Suppressor macrophage (primary cell): ENCODE results near the gene ZNF71.
A peak's percentile ranks its signal among the peaks of the same experiment; 100 is the strongest.
"Not testable (repeated sequence)": the region's sequence is repeated elsewhere in the genome, so short reads cannot be mapped to it uniquely, and the experiment has no call there.

ENCODE experiments used
- DNase-seq, 4 experiments: peaks; one replicate each; pipeline ENCODE4 v3.0.0-alpha.2; 2020 to 2022

Gene ZNF71

GRCh38 chr19:56623006-56623405 lies 27.9 kb downstream of the ZNF71 start:
- no peak for DNase-seq

GRCh38 chr19:56625708-56626107 lies 30.6 kb downstream of the ZNF71 start:
- DNase-seq, result no peak

GRCh38 chr19:56633021-56633420 lies 37.9 kb downstream of the ZNF71 start:
- no peak for DNase-seq

- peak; percentile 44 to 75 (median 58) for DNase-seq
Observed at GRCh38 chr19:56637976-56638555, 43.0 kb downstream of the ZNF71 start.

- peak in 2 of 4 experiments; percentile 16 to 23 for DNase-seq
Observed at GRCh38 chr19:56639217-56639616, 44.1 kb downstream of the ZNF71 start.

- no peak for DNase-seq
Observed at GRCh38 chr19:56642711-56643459, 47.8 kb downstream of the ZNF71 start, which contains the start of gene SMIM17. SMIM17 (plus strand) TSS chr19:56643159; CDS start chr19:56645668, 2,509 bp downstream.

GRCh38 chr19:56643460-56643955 lies 48.4 kb downstream of the ZNF71 start:
- DNase-seq, result no peak

- DNase-seq, result no peak
Observed at GRCh38 chr19:56654151-56654550, 59.0 kb downstream of the ZNF71 start.

- DNase-seq, result peak in 1 of 4 experiments; percentile 17
Observed at GRCh38 chr19:56660381-56661107, 65.4 kb downstream of the ZNF71 start.

- DNase-seq, result no peak
Observed at GRCh38 chr19:56661248-56661647, 66.1 kb downstream of the ZNF71 start.

- DNase-seq, result no peak
Observed at GRCh38 chr19:56663931-56664500, 68.9 kb downstream of the ZNF71 start.

- no peak for DNase-seq
Observed at GRCh38 chr19:56664511-56664910, 69.4 kb downstream of the ZNF71 start.

GRCh38 chr19:56667311-56667870 lies 72.3 kb downstream of the ZNF71 start:
- no peak for DNase-seq

- no peak for DNase-seq
Observed at GRCh38 chr19:56668676-56669075, 73.6 kb downstream of the ZNF71 start.

GRCh38 chr19:56670401-56670960 lies 75.4 kb downstream of the ZNF71 start:
- no peak for DNase-seq

GRCh38 chr19:56670961-56671612 lies 76.0 kb downstream of the ZNF71 start:
- DNase-seq, result no peak

GRCh38 chr19:56671613-56671994 lies 76.5 kb downstream of the ZNF71 start, which contains the start of gene ZNF835:
ZNF835 (minus strand) TSS chr19:56671757; CDS start chr19:56665198, 6,559 bp downstream.
- peak; percentile 92 to 97 (median 95) for DNase-seq

- DNase-seq, result not testable (repeated sequence)
Observed at GRCh38 chr19:56672610-56673009, 77.5 kb downstream of the ZNF71 start.
